DMS79 treated with DMSO at 0.1 percent for 48 hours (cell line): ENCODE data around the gene COL26A1.

Source experiments
- DNase-seq: peaks from one replicate; lab custom pipeline; 2025; lab: John Stamatoyannopoulos, UW

COL26A1 gene

GRCh38 chr7:101370836-101371235, 8.2 kb downstream of the COL26A1 start:
- no peak for DNase-seq

- peak; percentile 54 for DNase-seq
Observed at GRCh38 chr7:101373812-101374614, 11.3 kb downstream of the COL26A1 start.

GRCh38 chr7:101374990-101375389, 12.3 kb downstream of the COL26A1 start:
- no peak for DNase-seq

GRCh38 chr7:101376601-101377000, 13.9 kb downstream of the COL26A1 start:
- DNase-seq = no peak

- no peak for DNase-seq
Observed at GRCh38 chr7:101377189-101377736, 14.6 kb downstream of the COL26A1 start.

GRCh38 chr7:101378751-101379174, 16.1 kb downstream of the COL26A1 start:
- DNase-seq = no peak

GRCh38 chr7:101379302-101379701, 16.6 kb downstream of the COL26A1 start:
- DNase-seq = no peak

GRCh38 chr7:101381549-101382111, 19.0 kb downstream of the COL26A1 start:
- DNase-seq = no peak

- no peak for DNase-seq
Observed at GRCh38 chr7:101382937-101383336, 20.3 kb downstream of the COL26A1 start.

GRCh38 chr7:101386177-101386557, 23.5 kb downstream of the COL26A1 start:
- no peak for DNase-seq

GRCh38 chr7:101386558-101387231, 24.0 kb downstream of the COL26A1 start:
- DNase-seq = no peak

GRCh38 chr7:101390901-101391301, 28.2 kb downstream of the COL26A1 start:
- DNase-seq = no peak

GRCh38 chr7:101391991-101392390, 29.3 kb downstream of the COL26A1 start:
- no peak for DNase-seq

- no peak for DNase-seq
Observed at GRCh38 chr7:101393865-101394264, 31.2 kb downstream of the COL26A1 start.

GRCh38 chr7:101395376-101395775, 32.7 kb downstream of the COL26A1 start:
- no peak for DNase-seq

GRCh38 chr7:101397243-101397642, 34.6 kb downstream of the COL26A1 start:
- no peak for DNase-seq

- DNase-seq = no peak
Observed at GRCh38 chr7:101397770-101398324, 35.2 kb downstream of the COL26A1 start.

GRCh38 chr7:101398396-101399289, 36.0 kb downstream of the COL26A1 start:
- no peak for DNase-seq

- DNase-seq = no peak
Observed at GRCh38 chr7:101399759-101400158, 37.1 kb downstream of the COL26A1 start.

- DNase-seq = no peak
Observed at GRCh38 chr7:101400751-101401150, 38.1 kb downstream of the COL26A1 start.

GRCh38 chr7:101401390-101402080, 38.9 kb downstream of the COL26A1 start:
- no peak for DNase-seq
